GM21526 (cell line): ENCODE measurements around the gene PHF20.
"Not testable (repeated sequence)": the region's sequence is repeated elsewhere in the genome, so short reads cannot be mapped to it uniquely, and the experiment has no call there.

Source experiments
- ATAC-seq: cut with Tn5 transposase; IDR thresholded peaks from one replicate; pipeline ENCODE4 v1.9.1; 2021; ENCODE audit warnings: moderate library complexity; ENCODE audit not compliant: unreplicated experiment, low FRiP score

The PHF20 gene

GRCh38 chr20:35831971-35832370 lies 60.2 kb downstream of the PHF20 start:
- ATAC-seq, result no peak

GRCh38 chr20:35833241-35833640 lies 61.4 kb downstream of the PHF20 start:
- ATAC-seq, result no peak

DNA sequence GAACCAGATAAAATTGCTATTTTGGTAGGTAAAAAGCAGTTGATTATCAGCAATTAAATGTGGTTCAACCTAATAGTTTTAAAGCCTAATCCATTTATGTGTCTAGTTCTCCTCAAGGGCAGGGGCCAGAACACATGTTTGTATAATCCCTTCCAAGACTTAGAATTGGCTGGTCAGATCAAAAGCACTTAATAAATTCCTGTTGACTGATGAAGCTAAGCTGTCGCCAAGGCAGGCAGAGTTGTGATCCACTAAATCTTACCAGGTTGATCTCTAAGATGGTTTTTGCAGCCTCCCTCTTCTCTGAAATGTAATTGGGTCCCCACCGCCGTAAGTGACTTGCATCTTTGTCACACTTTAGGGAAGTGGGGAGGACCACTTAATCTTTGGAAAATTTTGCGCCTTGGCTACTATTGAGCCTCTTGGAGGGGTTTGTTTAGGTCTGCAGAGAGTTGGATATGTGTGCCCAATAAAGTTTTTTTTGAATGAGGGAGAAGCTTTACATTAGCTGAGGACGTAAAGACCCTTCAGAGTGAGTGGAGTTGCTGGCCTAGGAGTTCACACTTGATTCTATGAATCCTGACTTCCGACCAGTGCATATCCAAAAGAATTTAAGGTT lies 65.9 kb downstream of the PHF20 start:
- no peak for ATAC-seq

- ATAC-seq, result no peak
These were observed 66.4 kb downstream of the PHF20 start for GRCh38 chr20:35838205-35838604.

- no peak for ATAC-seq
These were observed 68.1 kb downstream of the PHF20 start for GRCh38 chr20:35839904-35840303.

- ATAC-seq, result no peak
These were observed 68.6 kb downstream of the PHF20 start for GRCh38 chr20:35840421-35840820.

DNA sequence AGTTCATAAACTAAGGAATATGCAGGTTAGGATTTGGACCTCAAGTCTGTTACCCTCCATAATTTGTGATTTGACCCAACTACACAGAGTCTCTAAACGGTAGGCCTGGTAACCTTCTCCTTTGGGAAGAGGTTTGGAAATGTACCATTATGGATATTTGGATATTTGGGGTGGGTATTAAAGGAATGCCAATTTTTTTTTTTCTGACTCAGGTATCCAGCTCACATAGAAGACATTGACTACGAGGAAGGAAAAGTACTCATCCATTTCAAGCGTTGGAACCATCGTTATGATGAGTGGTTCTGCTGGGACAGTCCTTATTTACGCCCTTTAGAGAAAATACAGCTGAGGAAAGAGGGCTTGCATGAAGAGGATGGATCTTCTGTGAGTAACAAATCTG lies 70.5 kb downstream of the PHF20 start:
- ATAC-seq, result no peak

- not testable (repeated sequence) for ATAC-seq
These were observed 72.1 kb downstream of the PHF20 start for GRCh38 chr20:35843894-35844293.

GRCh38 chr20:35845561-35845960 lies 73.7 kb downstream of the PHF20 start:
- no peak for ATAC-seq

- ATAC-seq, result no peak
These were observed 77.9 kb downstream of the PHF20 start for GRCh38 chr20:35849706-35850105.

DNA sequence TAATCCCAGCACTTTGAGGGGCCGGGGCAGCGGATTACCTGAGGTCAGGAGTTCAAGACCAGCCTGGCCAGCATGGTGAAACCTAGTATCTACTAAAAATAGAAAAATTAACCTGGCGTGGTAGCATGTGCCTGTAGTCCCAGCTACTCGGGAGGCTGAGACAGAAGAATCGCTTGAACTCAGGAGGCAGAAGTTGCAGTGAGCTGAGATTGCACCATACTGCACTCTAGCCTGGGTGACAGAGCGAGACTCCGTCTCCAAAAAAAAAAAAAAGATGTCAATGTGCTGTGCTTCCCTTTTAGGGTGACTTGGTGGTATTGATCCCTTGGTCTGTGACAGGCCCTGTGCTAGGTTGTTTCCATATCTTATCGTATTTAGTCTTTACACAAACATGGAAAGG lies 79.8 kb downstream of the PHF20 start:
- not testable (repeated sequence) for ATAC-seq

GRCh38 chr20:35854713-35855348 lies 83.0 kb downstream of the PHF20 start:
- no peak for ATAC-seq

DNA sequence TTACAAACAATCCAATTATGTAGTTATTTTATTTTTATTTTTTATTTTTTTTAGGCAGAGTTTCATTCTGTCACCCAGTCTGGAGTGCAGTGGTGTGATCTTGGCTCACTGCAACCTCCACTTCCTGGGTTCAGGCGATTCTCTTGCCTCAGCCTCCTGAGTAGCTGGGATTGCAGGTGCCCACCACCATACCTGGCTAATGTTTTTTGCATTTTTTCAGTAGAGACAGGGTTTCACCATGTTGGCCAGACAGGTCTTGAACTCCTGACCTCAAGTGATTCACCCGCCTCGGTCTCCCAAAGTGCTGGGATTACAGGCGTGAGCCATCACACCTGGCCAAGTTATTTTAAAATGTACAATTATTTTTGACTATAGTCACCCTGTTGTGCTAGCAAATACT lies 83.8 kb downstream of the PHF20 start:
- ATAC-seq, result not testable (repeated sequence)

GRCh38 chr20:35856866-35857265 lies 85.1 kb downstream of the PHF20 start:
- no peak for ATAC-seq

GRCh38 chr20:35866418-35867202 lies 94.8 kb downstream of the PHF20 start:
- ATAC-seq, result no peak

DNA sequence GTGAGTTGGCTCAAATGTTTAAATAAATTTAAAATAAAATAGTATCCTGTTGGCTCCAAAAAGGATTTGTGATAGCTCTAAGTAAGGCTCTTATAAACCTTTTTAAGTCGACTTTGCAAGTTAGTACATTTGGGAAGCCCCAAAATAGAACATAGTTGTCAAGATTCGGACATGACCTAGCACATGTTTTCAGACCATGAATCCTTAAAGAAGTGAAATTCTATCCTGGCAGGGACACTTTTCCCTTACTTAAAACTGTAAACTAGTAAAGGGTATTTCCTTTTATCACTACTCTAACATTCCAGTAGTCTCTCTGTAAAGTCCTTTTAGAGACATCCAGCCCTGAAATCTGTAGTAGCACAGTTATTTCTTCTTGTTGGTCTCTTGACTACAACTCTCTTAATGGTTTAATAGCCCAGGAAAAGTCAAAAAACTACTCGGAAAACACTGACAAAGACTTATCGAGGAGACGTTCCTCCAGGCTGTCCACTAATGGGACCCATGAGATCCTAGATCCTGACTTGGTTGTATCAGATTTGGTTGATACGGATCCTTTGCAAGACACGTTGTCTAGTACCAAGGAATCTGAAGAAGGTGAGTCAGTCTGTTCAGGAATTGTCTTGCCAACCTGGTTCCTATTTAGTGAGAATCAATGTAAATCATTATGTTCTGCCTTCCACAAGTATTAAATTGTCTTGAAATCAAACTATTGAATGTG lies 98.9 kb downstream of the PHF20 start:
- ATAC-seq, result no peak

- ATAC-seq, result no peak
These were observed 99.5 kb downstream of the PHF20 start for GRCh38 chr20:35871259-35871771.

- no peak for ATAC-seq
These were observed 104.2 kb downstream of the PHF20 start for GRCh38 chr20:35876033-35876320.

- ATAC-seq, result no peak
These were observed 105.8 kb downstream of the PHF20 start for GRCh38 chr20:35877611-35878010.

DNA sequence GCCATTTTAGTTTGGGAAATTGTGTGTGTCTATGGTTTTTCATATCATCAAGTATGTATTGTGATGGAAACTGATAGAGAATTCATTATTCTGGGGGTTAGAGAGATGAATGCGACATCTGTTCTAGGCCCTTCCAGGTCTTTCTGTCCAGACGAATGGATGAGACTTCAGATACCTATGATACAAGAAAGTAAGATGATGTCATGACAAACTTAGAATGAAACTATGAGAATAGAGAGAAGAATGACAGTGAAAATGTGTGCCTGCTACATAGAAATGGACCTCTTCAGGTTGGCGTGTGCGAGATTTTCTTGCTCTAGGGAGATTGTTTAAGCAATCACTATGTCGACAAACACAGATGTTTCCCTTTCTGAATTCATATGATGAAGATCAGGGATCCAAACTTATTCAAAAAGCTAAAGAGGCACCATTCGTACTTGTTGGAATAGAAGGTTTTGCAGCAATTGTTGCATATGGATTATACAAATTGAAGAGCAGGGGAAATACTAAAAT lies 106.4 kb downstream of the PHF20 start:
- ATAC-seq, result no peak

- ATAC-seq, result no peak
These were observed 109.9 kb downstream of the PHF20 start for GRCh38 chr20:35881676-35882075.
